Astrocyte of the cerebellum (primary cell): ENCODE data around the gene FOXN1.

Experiments
- DNase-seq: peaks from one replicate; pipeline ENCODE4 v3.0.0-alpha.2; 2011; ENCODE audit warnings: low read depth
- H3K4me3 ChIP-seq: 2 replicates; pipeline ENCODE4 v1.5.1; 2011; ENCODE audit warnings: mild to moderate bottlenecking, low read depth, low read length, moderate library complexity
- in situ Hi-C: cut with HindIII; loops from 2 replicates; pipeline ENCODE4 v1.10.0; 2017; ENCODE audit warnings: low sequenced_read_pairs
- TF ChIP-seq, protein P1 (sequence below): IDR thresholded peaks from 2 replicates; pipeline ENCODE4 v1.5.1; 2012; ENCODE audit warnings: low read length, low read depth, moderate library complexity, mild to moderate bottlenecking; ENCODE audit errors: missing control alignments

The FOXN1 gene

GRCh38 chr17:28537219-28537610 lies 31.1 kb downstream of the FOXN1 start:
- DNase-seq: no peak
- TF ChIP-seq, protein P1, sequence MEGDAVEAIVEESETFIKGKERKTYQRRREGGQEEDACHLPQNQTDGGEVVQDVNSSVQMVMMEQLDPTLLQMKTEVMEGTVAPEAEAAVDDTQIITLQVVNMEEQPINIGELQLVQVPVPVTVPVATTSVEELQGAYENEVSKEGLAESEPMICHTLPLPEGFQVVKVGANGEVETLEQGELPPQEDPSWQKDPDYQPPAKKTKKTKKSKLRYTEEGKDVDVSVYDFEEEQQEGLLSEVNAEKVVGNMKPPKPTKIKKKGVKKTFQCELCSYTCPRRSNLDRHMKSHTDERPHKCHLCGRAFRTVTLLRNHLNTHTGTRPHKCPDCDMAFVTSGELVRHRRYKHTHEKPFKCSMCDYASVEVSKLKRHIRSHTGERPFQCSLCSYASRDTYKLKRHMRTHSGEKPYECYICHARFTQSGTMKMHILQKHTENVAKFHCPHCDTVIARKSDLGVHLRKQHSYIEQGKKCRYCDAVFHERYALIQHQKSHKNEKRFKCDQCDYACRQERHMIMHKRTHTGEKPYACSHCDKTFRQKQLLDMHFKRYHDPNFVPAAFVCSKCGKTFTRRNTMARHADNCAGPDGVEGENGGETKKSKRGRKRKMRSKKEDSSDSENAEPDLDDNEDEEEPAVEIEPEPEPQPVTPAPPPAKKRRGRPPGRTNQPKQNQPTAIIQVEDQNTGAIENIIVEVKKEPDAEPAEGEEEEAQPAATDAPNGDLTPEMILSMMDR: no peak
- H3K4me3 ChIP-seq: no peak overlapping the region
- in situ Hi-C loops: no loop called here

- DNase-seq: no peak
- TF ChIP-seq, protein P1: no peak
- H3K4me3 ChIP-seq: no peak overlapping the region
- in situ Hi-C loops: no loop called here
Observed at GRCh38 chr17:28538296-28538895, 32.2 kb downstream of the FOXN1 start.

DNA sequence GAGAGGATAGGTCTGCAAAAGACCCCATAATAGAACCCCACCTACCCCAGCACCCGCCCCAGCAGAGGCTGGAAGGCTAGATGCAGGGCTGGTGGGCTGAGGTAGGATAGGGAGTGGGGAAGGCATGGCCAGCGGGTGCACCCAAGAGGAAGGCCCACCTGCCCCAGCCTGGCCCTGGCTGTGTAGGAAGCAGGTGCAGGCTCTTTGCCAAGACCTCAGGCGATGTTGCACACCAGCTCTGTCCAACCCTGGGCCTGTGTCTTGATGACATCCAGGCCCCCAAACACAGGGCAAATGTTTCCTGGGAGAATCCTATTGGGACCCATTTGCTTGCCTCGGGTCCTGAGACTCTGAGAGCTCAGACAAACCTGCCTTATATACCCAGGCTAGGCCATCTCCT lies 34.1 kb downstream of the FOXN1 start:
- in situ Hi-C loops: no loop called here
- no peak overlapping the region for H3K4me3 ChIP-seq
- TF ChIP-seq, protein P1: no peak
- no peak for DNase-seq

GRCh38 chr17:28541439-28541838 lies 35.3 kb downstream of the FOXN1 start:
- in situ Hi-C loops: no loop called here
- H3K4me3 ChIP-seq: no peak overlapping the region
- TF ChIP-seq, protein P1: no peak
- DNase-seq: no peak

DNA sequence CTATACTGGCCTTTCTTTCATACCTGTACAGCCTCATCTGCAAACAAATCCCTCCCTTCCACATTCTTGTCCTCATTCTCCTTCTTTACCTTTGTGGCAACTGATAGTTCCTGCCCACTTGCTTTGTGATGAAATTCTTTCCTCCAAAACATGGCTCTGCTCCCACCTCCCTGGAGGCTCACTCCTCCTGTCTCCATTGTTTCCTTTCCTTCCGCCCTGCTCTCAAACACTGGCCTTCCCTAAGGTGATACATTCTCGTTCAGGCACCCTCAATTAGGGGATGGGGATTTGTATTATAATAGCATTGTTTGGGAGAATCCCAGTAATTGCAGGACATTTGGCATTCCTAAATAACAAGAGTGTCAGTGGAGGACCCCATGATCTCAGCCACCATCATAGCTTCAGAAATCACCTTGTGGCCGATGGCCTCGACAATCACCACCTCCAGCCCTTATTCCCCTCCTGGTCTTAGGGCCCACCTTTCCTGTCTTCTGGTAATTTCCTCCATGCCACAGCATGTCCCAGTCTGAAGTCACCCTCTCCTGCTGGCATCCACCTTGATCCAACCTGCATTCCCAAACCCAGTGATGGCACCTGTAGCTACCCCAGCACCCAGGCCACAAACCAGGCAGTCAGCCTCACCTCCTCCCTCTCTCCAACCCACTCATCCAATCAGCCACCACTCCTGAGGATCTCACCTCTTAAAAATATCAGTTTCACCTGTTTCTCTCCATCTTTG lies 38.4 kb downstream of the FOXN1 start:
- in situ Hi-C loops: loop anchor here (5.0 kb wide), 1 partner anchor 47 kb away; no protein-coding TSS in a partner anchor
- TF ChIP-seq, protein P1: no peak

GRCh38 chr17:28545141-28545503 lies 39.0 kb downstream of the FOXN1 start:
- in situ Hi-C loops: loop anchor here (5.0 kb wide), 1 partner anchor 48 kb away; no protein-coding TSS in a partner anchor
- no peak for DNase-seq
- TF ChIP-seq, protein P1: no peak
- no peak overlapping the region for H3K4me3 ChIP-seq

More for the DNA sequence above, 38.4 kb downstream of the FOXN1 start:
- no peak for DNase-seq
- no peak overlapping the region for H3K4me3 ChIP-seq
